Neutrophil (primary cell): ENCODE measurements around the gene RASGEF1B.
A peak's percentile ranks its signal among the peaks of the same experiment; 100 is the strongest.

Experiments used
- H3K27ac ChIP-seq: fragments of 200-600 bp; sonication (generic); 2 replicates; pipeline ENCODE4 v1.5.1; 2016; ENCODE audit warnings: mild to moderate bottlenecking, moderate library complexity
- H3K27me3 ChIP-seq: fragments of 200-600 bp; sonication (generic); 2 replicates; pipeline ENCODE4 v1.6.0; 2016; ENCODE audit warnings: mild to moderate bottlenecking
- H3K36me3 ChIP-seq: fragments of 200-600 bp; sonication (generic); 2 replicates; pipeline ENCODE4 v1.5.1; 2017
- H3K4me1 ChIP-seq, 2 experiments: fragments of 200-600 bp in 1 of 2; sonication (generic) in 1 of 2; 1 replicate in 1 of 2; 2 replicates in 1 of 2; pipeline versions ENCODE4 v1.5.1 to v1.6.1; 2013 to 2016; ENCODE audit warnings: low read depth in 1 of 2, low read length in 1 of 2, mild to moderate bottlenecking in 1 of 2, moderate library complexity in 1 of 2; ENCODE audit not compliant: control insufficient read depth in 1 of 2, insufficient read depth in 1 of 2
- H3K4me3 ChIP-seq, 2 experiments: fragments of 200-600 bp in 1 of 2; sonication (generic) in 1 of 2; 1 replicate in 1 of 2; 2 replicates in 1 of 2; pipeline ENCODE4 v1.5.1; 2013 to 2016; ENCODE audit warnings: low read depth in 1 of 2, low read length in 1 of 2, mild to moderate bottlenecking in 1 of 2, moderate library complexity in 1 of 2
- H3K9me3 ChIP-seq: fragments of 200-600 bp; sonication (generic); 2 replicates; pipeline ENCODE4 v1.5.1; 2016
- TF ChIP-seq, protein P1 (sequence below): fragments of 200-600 bp; sonication (generic); IDR thresholded peaks from 2 replicates; pipeline ENCODE4 v1.5.1; 2016; ENCODE audit warnings: antibody characterized with exemption

RASGEF1B gene

DNA sequence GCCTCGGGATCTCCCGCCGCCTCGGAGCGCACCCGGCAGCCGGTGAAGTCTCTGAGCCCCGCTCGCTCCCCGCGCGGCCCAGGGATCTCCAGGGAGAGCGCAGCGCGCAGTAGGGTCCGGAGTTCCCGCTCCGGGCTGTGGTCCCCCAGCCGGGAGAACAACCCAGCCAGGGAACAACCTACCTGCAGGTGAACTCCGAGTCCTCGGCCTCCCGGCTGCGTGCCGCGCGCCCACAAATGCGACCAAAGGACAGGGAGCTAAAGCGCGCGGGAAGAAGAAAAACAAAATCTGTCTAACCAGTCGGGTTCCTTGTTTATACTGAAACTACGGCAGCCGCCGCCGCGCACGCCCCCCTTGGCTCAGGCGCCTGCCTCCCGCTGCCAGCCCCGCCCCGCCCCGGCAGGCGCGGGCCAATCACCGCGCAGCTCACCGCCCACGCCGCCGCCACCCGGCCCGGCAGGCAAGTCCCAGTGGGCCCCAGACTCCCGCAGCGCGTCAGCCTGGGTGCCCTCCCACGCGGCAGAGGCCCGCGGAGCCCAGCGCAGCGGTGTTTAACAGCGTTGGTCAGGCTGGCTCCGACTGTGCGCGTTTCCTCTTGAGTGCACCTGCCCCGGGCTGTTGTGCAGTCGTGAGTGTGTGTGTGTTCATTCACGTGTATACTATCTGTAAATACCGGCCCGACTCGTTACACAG lies at the start of gene RASGEF1B:
Gene RASGEF1B, minus strand, starts transcription at position 320 of the 693 bp plus-strand sequence. CDS start 12,399 bp downstream, outside the sequence.
- Histone ChIP-seq H3K4me3 (peak within 1 kb of the TSS; percentile 60 to 74), H3K36me3 (no peaks in the 10 kb centered on the region), H3K27me3 (peaks cover 85% of the 10 kb centered on the region), H3K4me1 (peaks cover 21 to 22% of the 10 kb centered on the region in 2 experiments), H3K27ac (peak within 1 kb of the TSS; percentile 7), H3K9me3 (no peaks in the 10 kb centered on the region)
- TF ChIP-seq, protein P1, sequence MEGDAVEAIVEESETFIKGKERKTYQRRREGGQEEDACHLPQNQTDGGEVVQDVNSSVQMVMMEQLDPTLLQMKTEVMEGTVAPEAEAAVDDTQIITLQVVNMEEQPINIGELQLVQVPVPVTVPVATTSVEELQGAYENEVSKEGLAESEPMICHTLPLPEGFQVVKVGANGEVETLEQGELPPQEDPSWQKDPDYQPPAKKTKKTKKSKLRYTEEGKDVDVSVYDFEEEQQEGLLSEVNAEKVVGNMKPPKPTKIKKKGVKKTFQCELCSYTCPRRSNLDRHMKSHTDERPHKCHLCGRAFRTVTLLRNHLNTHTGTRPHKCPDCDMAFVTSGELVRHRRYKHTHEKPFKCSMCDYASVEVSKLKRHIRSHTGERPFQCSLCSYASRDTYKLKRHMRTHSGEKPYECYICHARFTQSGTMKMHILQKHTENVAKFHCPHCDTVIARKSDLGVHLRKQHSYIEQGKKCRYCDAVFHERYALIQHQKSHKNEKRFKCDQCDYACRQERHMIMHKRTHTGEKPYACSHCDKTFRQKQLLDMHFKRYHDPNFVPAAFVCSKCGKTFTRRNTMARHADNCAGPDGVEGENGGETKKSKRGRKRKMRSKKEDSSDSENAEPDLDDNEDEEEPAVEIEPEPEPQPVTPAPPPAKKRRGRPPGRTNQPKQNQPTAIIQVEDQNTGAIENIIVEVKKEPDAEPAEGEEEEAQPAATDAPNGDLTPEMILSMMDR = no peak

DNA sequence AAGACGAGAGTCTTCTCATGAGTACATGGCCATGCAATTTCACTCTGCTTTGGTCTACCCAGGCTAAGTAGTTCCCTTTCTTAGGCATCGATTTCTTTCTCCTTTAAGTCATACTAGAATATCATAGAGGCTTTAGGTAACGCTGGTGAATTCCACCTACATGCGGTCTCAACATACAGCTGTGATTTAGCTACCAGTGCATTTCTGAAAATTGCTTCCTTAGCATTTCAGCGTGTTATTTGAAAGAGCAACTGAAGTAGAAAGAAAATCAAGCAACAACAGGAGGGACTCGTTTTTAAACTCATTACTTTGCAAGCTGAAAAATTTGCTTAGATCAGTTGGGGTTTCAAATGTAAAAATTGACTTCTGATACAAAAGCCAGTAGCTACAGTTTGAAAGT lies 48.1 kb upstream of the RASGEF1B start:
- Histone ChIP-seq H3K9me3 (no peaks in the 10 kb centered on the region), H3K4me1 (no peaks in the 10 kb centered on the region), H3K27me3 (no peaks in the 10 kb centered on the region), H3K36me3 (no peaks in the 10 kb centered on the region), H3K27ac (no peak overlapping the region), H3K4me3 (no peak overlapping the region)
- TF ChIP-seq, protein P1 = no peak

DNA sequence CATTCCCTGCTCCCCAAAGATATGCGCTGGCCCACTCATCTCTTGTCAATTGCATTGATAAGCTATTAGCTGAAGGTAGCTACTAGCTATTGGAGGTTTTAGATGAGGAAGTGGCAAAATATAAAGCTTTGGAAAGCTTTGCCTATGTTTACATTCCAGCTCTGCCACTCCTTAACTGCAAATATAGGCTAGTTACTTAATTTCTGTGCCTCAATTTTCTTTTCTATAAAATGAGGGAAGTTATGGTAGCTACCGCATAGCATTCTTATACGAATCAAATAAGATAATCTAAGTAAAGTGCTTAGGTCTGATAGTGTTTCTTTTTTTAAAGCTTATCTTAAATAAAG lies 47.7 kb upstream of the RASGEF1B start:
- no peaks in the 10 kb centered on the region for H3K36me3 ChIP-seq
- H3K4me1 ChIP-seq = no peaks in the 10 kb centered on the region
- H3K27me3 ChIP-seq = peaks cover 2% of the 10 kb centered on the region
- H3K9me3 ChIP-seq = no peaks in the 10 kb centered on the region
- no peak overlapping the region for H3K27ac ChIP-seq
- TF ChIP-seq, protein P1 = no peak
- H3K4me3 ChIP-seq = no peak overlapping the region

DNA sequence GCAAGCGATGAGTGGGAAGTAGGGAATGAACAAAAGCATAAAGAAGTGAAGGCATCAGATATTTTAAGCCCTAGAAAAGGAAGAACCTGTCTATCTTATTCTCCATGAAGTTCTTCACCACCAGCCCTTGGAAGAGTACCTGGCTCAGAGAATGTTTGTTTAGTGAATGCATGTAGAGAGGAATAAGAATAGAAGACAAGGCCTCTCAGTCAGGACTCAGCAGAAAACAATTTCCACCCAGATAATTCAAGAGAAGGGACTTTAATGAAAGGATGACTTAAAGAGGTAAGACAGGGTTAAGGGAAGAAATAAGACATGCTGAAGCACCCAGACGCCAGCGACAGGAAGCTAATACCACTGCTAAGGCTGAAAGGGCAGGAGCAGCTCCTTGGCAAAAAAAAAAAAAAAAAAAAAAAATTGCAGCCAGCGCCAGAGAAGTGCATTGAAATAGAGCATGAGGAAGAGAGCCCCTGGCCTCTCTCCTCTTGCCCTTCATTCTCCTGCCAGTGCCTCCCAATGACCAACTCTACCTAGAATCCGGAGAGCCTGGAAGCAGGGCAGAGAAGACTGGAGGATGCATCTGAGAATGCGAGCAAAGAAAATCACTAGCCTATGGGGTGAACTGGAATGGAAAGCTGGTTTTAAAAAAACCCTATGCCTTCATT lies 47.2 kb upstream of the RASGEF1B start:
- H3K9me3 ChIP-seq = no peaks in the 10 kb centered on the region
- no peaks in the 10 kb centered on the region for H3K4me1 ChIP-seq
- no peak overlapping the region for H3K27ac ChIP-seq
- peaks cover 7% of the 10 kb centered on the region for H3K27me3 ChIP-seq
- TF ChIP-seq, protein P1 = no peak
- no peaks in the 10 kb centered on the region for H3K36me3 ChIP-seq
- H3K4me3 ChIP-seq = no peak overlapping the region

DNA sequence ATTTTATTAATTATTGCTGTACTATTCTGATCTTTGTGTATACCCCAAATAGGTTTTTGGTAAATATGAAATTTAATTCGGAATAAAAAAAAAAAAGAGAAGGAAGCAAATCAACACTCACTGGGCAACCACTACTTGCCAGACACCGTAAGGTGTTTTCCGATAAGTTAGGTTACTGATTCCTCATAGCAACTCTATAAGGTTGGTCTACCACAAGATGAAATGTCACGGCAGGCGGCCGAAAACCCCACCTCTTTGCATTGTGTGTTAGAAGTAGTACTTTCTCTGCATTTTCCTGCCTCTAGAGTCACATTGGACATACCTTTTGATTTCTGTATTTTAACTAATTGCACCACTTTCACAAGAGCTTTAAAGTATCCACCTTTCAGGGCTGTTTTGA lies 44.5 kb upstream of the RASGEF1B start:
- Histone ChIP-seq H3K4me3 (no peak overlapping the region), H3K36me3 (no peaks in the 10 kb centered on the region), H3K4me1 (no peaks in the 10 kb centered on the region), H3K27me3 (peaks cover 33% of the 10 kb centered on the region), H3K9me3 (no peaks in the 10 kb centered on the region), H3K27ac (no peak overlapping the region)
- TF ChIP-seq, protein P1 = no peak
